Measurements from ENCODE around the gene PPP3CA. TPM values are rescaled to one million over a fixed set of nuclear protein-coding genes. Genes with fewer than 3 reads are reported as not detected.

The PPP3CA gene
- total RNA-seq, 1 donor from 2014 or later = 48.0 TPM

DNA sequence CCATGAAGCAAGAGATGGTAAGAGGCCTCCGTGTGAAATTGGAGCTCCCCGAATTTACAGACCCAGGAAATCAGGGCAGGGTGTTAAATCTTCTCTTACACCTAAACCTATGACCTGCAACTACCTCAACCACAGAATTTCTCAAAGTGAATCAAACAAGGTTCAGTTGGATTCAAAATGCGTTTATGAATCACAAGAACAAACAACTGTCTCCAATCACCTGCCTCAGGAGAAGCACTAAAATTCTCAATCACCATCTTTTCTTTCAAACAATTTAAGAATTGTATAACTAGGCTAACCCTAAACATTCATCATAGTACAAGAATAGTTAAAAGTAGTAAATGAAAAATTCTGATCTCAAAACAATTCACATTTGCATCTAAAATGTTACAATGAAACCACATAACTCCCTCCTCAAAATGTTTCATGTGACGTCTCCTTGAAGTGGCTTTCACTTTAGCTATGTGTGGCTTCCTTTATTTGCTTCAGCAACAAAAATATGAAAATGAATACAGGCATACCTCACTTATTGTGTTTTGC, 19.2 kb downstream of the PPP3CA start:
- Histone ChIP-seq H3K27ac (no peak overlapping the region), H3K36me3 (no peaks in the 10 kb centered on the region), H3K4me1 (no peaks in the 10 kb centered on the region), H3K9me3 (no peaks in the 10 kb centered on the region), H3K4me3 (no peak overlapping the region), H3K27me3 (no peaks in the 10 kb centered on the region)
- TF ChIP-seq, protein P1, sequence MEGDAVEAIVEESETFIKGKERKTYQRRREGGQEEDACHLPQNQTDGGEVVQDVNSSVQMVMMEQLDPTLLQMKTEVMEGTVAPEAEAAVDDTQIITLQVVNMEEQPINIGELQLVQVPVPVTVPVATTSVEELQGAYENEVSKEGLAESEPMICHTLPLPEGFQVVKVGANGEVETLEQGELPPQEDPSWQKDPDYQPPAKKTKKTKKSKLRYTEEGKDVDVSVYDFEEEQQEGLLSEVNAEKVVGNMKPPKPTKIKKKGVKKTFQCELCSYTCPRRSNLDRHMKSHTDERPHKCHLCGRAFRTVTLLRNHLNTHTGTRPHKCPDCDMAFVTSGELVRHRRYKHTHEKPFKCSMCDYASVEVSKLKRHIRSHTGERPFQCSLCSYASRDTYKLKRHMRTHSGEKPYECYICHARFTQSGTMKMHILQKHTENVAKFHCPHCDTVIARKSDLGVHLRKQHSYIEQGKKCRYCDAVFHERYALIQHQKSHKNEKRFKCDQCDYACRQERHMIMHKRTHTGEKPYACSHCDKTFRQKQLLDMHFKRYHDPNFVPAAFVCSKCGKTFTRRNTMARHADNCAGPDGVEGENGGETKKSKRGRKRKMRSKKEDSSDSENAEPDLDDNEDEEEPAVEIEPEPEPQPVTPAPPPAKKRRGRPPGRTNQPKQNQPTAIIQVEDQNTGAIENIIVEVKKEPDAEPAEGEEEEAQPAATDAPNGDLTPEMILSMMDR (IDR thresholded peaks at IDR 0.05) = no peak
- ATAC-seq = no peak
- DNase-seq = no peak
- intact Hi-C loops (cut with DNase I) = no loop called here

DNA sequence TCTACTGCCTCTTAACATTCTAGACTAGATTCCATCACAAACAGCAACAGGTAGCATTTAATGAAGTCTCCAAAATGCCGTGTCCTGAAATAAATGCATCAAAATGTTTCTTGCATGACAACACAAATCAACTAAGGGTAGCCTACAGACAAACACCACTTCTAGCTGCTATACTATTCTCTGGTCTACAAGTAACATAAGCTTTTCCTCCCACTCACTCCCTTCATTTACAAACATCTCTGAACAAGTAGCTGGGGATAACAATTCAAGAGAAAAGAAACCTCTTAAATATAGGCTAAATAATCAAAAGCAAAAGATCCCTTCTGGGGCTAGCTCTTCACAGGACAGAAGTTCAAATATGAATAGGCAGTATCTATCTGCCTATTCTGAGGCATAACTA, 20.8 kb downstream of the PPP3CA start:
- DNase-seq = no peak
- TF ChIP-seq, protein P1 (IDR thresholded peaks at IDR 0.05) = no peak
- Histone ChIP-seq H3K4me1 (no peaks in the 10 kb centered on the region), H3K27ac (no peak overlapping the region), H3K4me3 (no peak overlapping the region), H3K36me3 (no peaks in the 10 kb centered on the region), H3K9me3 (no peaks in the 10 kb centered on the region), H3K27me3 (no peaks in the 10 kb centered on the region)
- intact Hi-C loops (cut with DNase I) = no loop called here
- ATAC-seq = no peak

DNA sequence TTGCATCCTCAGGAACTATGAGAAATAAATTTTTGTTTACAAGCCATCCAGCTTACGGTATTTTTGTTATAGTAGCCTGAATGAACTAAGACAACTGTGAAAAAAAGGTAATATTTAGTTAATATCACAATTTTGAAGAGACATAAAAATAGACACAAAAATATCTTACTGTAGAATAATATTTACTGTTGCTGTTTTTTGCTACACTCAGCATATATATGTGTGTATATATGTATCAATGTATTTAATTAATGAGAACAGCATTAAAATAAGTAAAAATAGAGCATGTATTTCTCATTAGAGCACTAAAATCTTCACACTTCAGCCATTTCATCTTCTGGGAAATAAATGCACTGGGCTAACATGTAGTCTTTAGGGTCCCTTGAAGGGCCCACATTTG, 24.6 kb downstream of the PPP3CA start:
- no peaks in the 10 kb centered on the region for H3K36me3 ChIP-seq
- TF ChIP-seq, protein P1 (IDR thresholded peaks at IDR 0.05) = no peak
- H3K27me3 ChIP-seq = no peaks in the 10 kb centered on the region
- no peaks in the 10 kb centered on the region for H3K4me1 ChIP-seq
- intact Hi-C loops (cut with DNase I) = no loop called here
- DNase-seq (no peak), ATAC-seq (no peak)
- H3K27ac ChIP-seq = no peak overlapping the region
- H3K9me3 ChIP-seq = no peaks in the 10 kb centered on the region
- no peak overlapping the region for H3K4me3 ChIP-seq

DNA sequence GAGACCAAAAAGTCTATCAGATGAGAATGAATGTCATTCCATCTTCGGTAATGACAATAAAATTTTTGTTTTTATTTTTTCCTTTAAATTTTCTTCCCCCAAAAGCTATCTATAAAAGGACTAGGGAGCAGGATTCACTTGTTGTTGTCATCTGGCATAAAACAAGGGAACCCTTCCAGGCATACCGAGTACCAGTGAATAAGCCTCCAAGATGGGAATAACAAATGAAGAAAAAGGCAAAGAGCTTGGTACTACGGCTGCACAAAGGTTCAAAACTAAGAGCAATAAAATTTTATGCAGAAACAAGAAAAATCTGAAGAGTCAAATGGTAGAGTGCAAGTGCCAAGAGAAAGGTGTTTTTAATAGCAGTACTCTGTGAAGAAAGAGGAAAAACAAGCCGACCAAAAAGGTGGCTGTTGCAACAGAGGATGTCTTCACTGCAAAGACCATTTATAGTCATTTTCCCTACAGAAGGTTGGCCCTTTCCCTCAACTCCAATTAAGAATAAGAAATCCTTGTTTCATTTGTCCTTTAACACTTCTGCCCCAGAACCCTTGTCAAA, 25.8 kb downstream of the PPP3CA start:
- Histone ChIP-seq H3K27ac (no peak overlapping the region), H3K4me3 (no peak overlapping the region), H3K4me1 (no peaks in the 10 kb centered on the region), H3K36me3 (no peaks in the 10 kb centered on the region), H3K27me3 (no peaks in the 10 kb centered on the region), H3K9me3 (no peaks in the 10 kb centered on the region)
- intact Hi-C loops (cut with DNase I) = no loop called here
- ATAC-seq = no peak
- TF ChIP-seq, protein P1 (IDR thresholded peaks at IDR 0.05) = no peak
- DNase-seq = no peak

DNA sequence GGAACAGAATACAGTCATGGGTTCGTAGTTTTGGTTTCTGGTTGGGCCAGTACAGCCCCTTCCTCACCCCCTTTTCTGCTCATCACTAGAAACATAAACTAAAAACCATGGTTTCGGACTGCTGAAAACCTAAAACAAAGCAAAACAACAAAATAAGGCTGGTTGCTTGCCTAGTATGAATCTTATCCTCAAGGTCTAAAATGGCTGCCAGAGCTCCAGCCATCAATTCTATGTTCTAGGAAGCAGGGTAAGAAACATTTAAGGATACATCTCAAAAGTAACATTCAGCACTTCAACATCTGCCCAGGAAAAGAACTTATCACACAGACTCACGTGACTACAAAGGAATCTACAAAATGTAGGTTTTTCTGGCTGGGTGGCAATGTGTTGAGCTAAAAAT, 31.5 kb downstream of the PPP3CA start:
- no peak overlapping the region for H3K4me3 ChIP-seq
- intact Hi-C loops (cut with DNase I) = no loop called here
- no peaks in the 10 kb centered on the region for H3K4me1 ChIP-seq
- TF ChIP-seq, protein P1 (IDR thresholded peaks at IDR 0.05) = no peak
- ATAC-seq (no peak), DNase-seq (no peak)
- H3K27me3 ChIP-seq = no peaks in the 10 kb centered on the region
- no peaks in the 10 kb centered on the region for H3K36me3 ChIP-seq
- H3K27ac ChIP-seq = no peak overlapping the region
- H3K9me3 ChIP-seq = no peaks in the 10 kb centered on the region

DNA sequence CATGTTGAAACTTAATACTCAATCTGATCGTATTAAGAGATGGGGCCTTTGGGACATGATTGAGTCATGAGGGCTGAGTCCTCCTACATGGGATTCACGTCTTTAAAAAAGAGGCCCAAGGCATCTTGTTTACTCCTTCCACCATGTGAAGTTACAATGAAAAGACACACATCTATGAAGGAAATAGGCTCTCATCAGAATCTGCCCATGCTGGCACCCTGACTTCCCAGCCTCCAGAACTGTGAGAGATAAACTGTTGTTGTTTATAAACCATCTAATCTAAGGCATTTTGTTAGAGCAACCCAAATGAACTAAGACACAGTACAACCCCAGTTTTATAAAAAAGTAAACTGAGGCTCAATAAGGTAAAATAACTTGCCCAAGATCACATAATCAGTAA, 32.3 kb downstream of the PPP3CA start:
- TF ChIP-seq, protein P1 (IDR thresholded peaks at IDR 0.05) = no peak
- no peak for ATAC-seq
- intact Hi-C loops (cut with DNase I) = no loop called here

More for the DNA sequence above, 32.3 kb downstream of the PPP3CA start:
- Histone ChIP-seq H3K4me1 (no peaks in the 10 kb centered on the region), H3K4me3 (no peak overlapping the region), H3K27me3 (no peaks in the 10 kb centered on the region), H3K27ac (no peak overlapping the region), H3K9me3 (no peaks in the 10 kb centered on the region), H3K36me3 (no peaks in the 10 kb centered on the region)
- no peak for DNase-seq
